HG03103 (cell line): ENCODE data around the gene GJA1.
A peak's percentile ranks its signal among the peaks of the same experiment; 100 is the strongest.
"Not testable (repeated sequence)": the region's sequence is repeated elsewhere in the genome, so short reads cannot be mapped to it uniquely, and the experiment has no call there.

Source experiments
- ATAC-seq: cut with Tn5 transposase; IDR thresholded peaks from one replicate; pipeline ENCODE4 v1.9.1; 2021; ENCODE audit warnings: low read depth; ENCODE audit not compliant: unreplicated experiment

The GJA1 gene

GRCh38 chr6:121436960-121437850 is 1.8 kb downstream of the GJA1 start:
- ATAC-seq = no peak

GRCh38 chr6:121437851-121438651 is 2.6 kb downstream of the GJA1 start:
- ATAC-seq = no peak

GRCh38 chr6:121438869-121439268 is 3.4 kb downstream of the GJA1 start:
- ATAC-seq = no peak

- ATAC-seq = no peak
Measured at GRCh38 chr6:121439475-121439874, 4.0 kb downstream of the GJA1 start.

GRCh38 chr6:121439926-121440325 is 4.5 kb downstream of the GJA1 start:
- no peak for ATAC-seq

- ATAC-seq = no peak
Measured at GRCh38 chr6:121441477-121441876, 6.0 kb downstream of the GJA1 start.

- ATAC-seq = no peak
Measured at GRCh38 chr6:121442576-121442975, 7.1 kb downstream of the GJA1 start.

GRCh38 chr6:121443971-121444541 is 8.6 kb downstream of the GJA1 start:
- no peak for ATAC-seq

- ATAC-seq = not testable (repeated sequence)
Measured at GRCh38 chr6:121446705-121447104, 11.3 kb downstream of the GJA1 start.

- not testable (repeated sequence) for ATAC-seq
Measured at GRCh38 chr6:121447746-121448145, 12.3 kb downstream of the GJA1 start.

GRCh38 chr6:121448528-121448927 is 13.1 kb downstream of the GJA1 start:
- ATAC-seq = not testable (repeated sequence)

- ATAC-seq = no peak
Measured at GRCh38 chr6:121449331-121449730, 13.9 kb downstream of the GJA1 start.

GRCh38 chr6:121450242-121450641 is 14.8 kb downstream of the GJA1 start:
- ATAC-seq = no peak

GRCh38 chr6:121451250-121451649 is 15.8 kb downstream of the GJA1 start:
- no peak for ATAC-seq

- ATAC-seq = no peak
Measured at GRCh38 chr6:121453191-121453590, 17.7 kb downstream of the GJA1 start.

GRCh38 chr6:121460170-121460569 is 24.7 kb downstream of the GJA1 start:
- ATAC-seq = peak; percentile 87

GRCh38 chr6:121463087-121463486 is 27.6 kb downstream of the GJA1 start:
- ATAC-seq = no peak

- ATAC-seq = no peak
Measured at GRCh38 chr6:121465101-121465500, 29.7 kb downstream of the GJA1 start.

GRCh38 chr6:121479486-121480098 is 44.1 kb downstream of the GJA1 start:
- no peak for ATAC-seq

GRCh38 chr6:121480099-121480713 is 44.8 kb downstream of the GJA1 start:
- no peak for ATAC-seq
